Liver (tissue), 9 donors: Measurements from ENCODE around the gene PROCA1. TPM values are rescaled to one million over a fixed set of nuclear protein-coding genes. Genes with fewer than 3 reads are reported as not detected.

Experiments
- DNase-seq: peaks from one replicate; pipeline ENCODE4 v3.0.0-alpha.2; 2017; ENCODE audit warnings: low spot score
- H3K27ac ChIP-seq, 2 donors: one replicate each; pipeline ENCODE4 v1.7.0; 2013; ENCODE audit warnings: inconsistent platforms in 2 of 2, low read length in 2 of 2, control low read depth in 1 of 2, low read depth in 1 of 2, mild to moderate bottlenecking in 1 of 2
- H3K27me3 ChIP-seq, 4 donors: one replicate each; pipeline versions ENCODE4 v1.6.1 to v1.7.0; 2013; ENCODE audit warnings: low read length in 3 of 4, inconsistent platforms in 1 of 4, mild to moderate bottlenecking in 1 of 4, moderate library complexity in 1 of 4; ENCODE audit not compliant: control insufficient read depth in 4 of 4, insufficient read depth in 4 of 4
- H3K36me3 ChIP-seq, 4 donors: one replicate each; pipeline versions ENCODE4 v1.6.1 to v1.7.0; 2013; ENCODE audit warnings: low read length in 3 of 4, mild to moderate bottlenecking in 3 of 4, low read depth in 1 of 4, moderate library complexity in 1 of 4; ENCODE audit not compliant: control insufficient read depth in 4 of 4, insufficient read depth in 3 of 4
- H3K4me1 ChIP-seq, 4 donors: one replicate each; pipeline versions ENCODE4 v1.6.1 to v1.7.0; 2013; ENCODE audit warnings: low read length in 3 of 4, mild to moderate bottlenecking in 3 of 4, moderate library complexity in 1 of 4; ENCODE audit not compliant: control insufficient read depth in 4 of 4, insufficient read depth in 4 of 4
- H3K4me3 ChIP-seq, 3 donors: one replicate each; pipeline versions ENCODE4 v1.6.1 to v1.7.0; 2013; ENCODE audit warnings: low read length in 3 of 3, control low read depth in 1 of 3, low read depth in 1 of 3, mild to moderate bottlenecking in 1 of 3
- H3K9ac ChIP-seq, 2 donors: one replicate each; pipeline ENCODE4 v1.7.0; 2013; ENCODE audit warnings: low read length in 2 of 2, mild to moderate bottlenecking in 2 of 2, moderate library complexity in 2 of 2, control low read depth in 1 of 2, low read depth in 1 of 2
- H3K9me3 ChIP-seq, 4 donors: one replicate each; pipeline versions ENCODE4 v1.6.1 to v1.7.0; 2013; ENCODE audit warnings: low read length in 3 of 4; ENCODE audit not compliant: control insufficient read depth in 4 of 4
- CTCF ChIP-seq: fragments of 150-350 bp; IDR thresholded peaks from 2 replicates; pipeline ENCODE4 v1.5.1; 2017; ENCODE audit warnings: improper control_type of control experiment, low read depth, low read length; ENCODE audit not compliant: missing input control
- EGR1 ChIP-seq, 2 donors: IDR thresholded peaks; 2 replicates each; pipeline ENCODE4 v1.6.1; 2016 to 2018; ENCODE audit warnings: antibody characterized with exemption in 2 of 2, low read depth in 2 of 2
- FOXA1 ChIP-seq: IDR thresholded peaks from 2 replicates; pipeline ENCODE4 v1.6.1; 2016; ENCODE audit warnings: antibody characterized with exemption
- FOXA2 ChIP-seq: IDR thresholded peaks from 2 replicates; pipeline ENCODE4 v1.6.1; 2016; ENCODE audit warnings: antibody characterized with exemption
- GABPA ChIP-seq, 2 donors: IDR thresholded peaks in 1 of 2; conservative IDR thresholded peaks in 1 of 2; 2 replicates each; pipeline ENCODE4 v1.6.1; 2016; ENCODE audit warnings: antibody characterized with exemption in 2 of 2, mild to moderate bottlenecking in 1 of 2, moderate library complexity in 1 of 2
- HNF4A ChIP-seq, 2 donors: conservative IDR thresholded peaks; 2 replicates each; pipeline ENCODE4 v1.6.1; 2016; ENCODE audit warnings: antibody characterized with exemption in 2 of 2, mild to moderate bottlenecking in 2 of 2
- HNF4G ChIP-seq: IDR thresholded peaks from 2 replicates; pipeline ENCODE4 v1.6.1; 2016; ENCODE audit warnings: antibody characterized with exemption
- JUND ChIP-seq, 2 donors: IDR thresholded peaks; 2 replicates each; pipeline ENCODE4 v1.6.1; 2016; ENCODE audit warnings: antibody characterized with exemption in 2 of 2
- NR2F2 ChIP-seq: IDR thresholded peaks from 2 replicates; pipeline ENCODE4 v1.6.1; 2016; ENCODE audit warnings: antibody characterized with exemption
- RAD21 ChIP-seq, 2 donors: IDR thresholded peaks; 2 replicates each; pipeline ENCODE4 v1.6.1; 2016; ENCODE audit warnings: antibody characterized with exemption in 2 of 2, mild to moderate bottlenecking in 2 of 2
- REST ChIP-seq: IDR thresholded peaks from 2 replicates; pipeline ENCODE4 v1.6.1; 2016; ENCODE audit warnings: antibody characterized with exemption, mild to moderate bottlenecking
- RXRA ChIP-seq, 2 donors: IDR thresholded peaks; 2 replicates each; pipeline ENCODE4 v1.6.1; 2017 to 2018; ENCODE audit warnings: antibody characterized with exemption in 2 of 2, mild to moderate bottlenecking in 1 of 2
- SP1 ChIP-seq: IDR thresholded peaks from 2 replicates; pipeline ENCODE4 v1.6.1; 2018; ENCODE audit warnings: antibody characterized with exemption, mild to moderate bottlenecking
- TAF1 ChIP-seq: conservative IDR thresholded peaks from 2 replicates; pipeline ENCODE4 v1.6.1; 2016; ENCODE audit warnings: antibody characterized with exemption, mild to moderate bottlenecking
- YY1 ChIP-seq: IDR thresholded peaks from 2 replicates; pipeline ENCODE4 v1.6.1; 2016; ENCODE audit warnings: antibody characterized with exemption, mild to moderate bottlenecking
- ZBTB33 ChIP-seq: IDR thresholded peaks from 2 replicates; pipeline ENCODE4 v1.6.1; 2016; ENCODE audit warnings: antibody characterized with exemption
- WGBS: extraction: QIAGEN DNeasy Blood & Tissue Kit; methylation state at CpG from one replicate; pipeline ENCODE4 v1.1.7; 2013; 5-methylcytosine and 5-hydroxymethylcytosine counted together
- polyA plus RNA-seq, 2 donors: library from polyadenylated mRNA; stranded (reverse) in 1 of 2; unstranded in 1 of 2; fragments of 200-250 nt in 1 of 2; fragments of >200 nt in 1 of 2; fragmentation: Nextera tagmentation in 1 of 2; extraction: Ambion mirVana in 1 of 2; gene quantifications; one replicate each; pipeline versions ENCODE4 v1.2.1 to v1.2.3, GENCODE V29; 2013 to 2015
- total RNA-seq, 2 donors: library from RNA; depleted of rRNA; stranded (reverse); fragments of >200 nt; gene quantifications; one replicate each; pipeline ENCODE4 v1.2.3, GENCODE V29; 2014
- TF ChIP-seq, protein P1 (sequence below): IDR thresholded peaks from 2 replicates; pipeline ENCODE4 v1.6.1; 2016; ENCODE audit warnings: antibody characterized with exemption
- TF ChIP-seq, protein P2 (sequence below): IDR thresholded peaks from 2 replicates; pipeline ENCODE4 v1.6.1; 2016; ENCODE audit warnings: antibody characterized with exemption
- donor health status: healthy.
- donor health status: healthy.
- donor health status: healthy.
- donor health status: healthy.
- donor health status: healthy.

Gene PROCA1
- total and polyA plus RNA-seq, 4 donors: 0.16 to 0.65 (median 0.35) TPM

DNA sequence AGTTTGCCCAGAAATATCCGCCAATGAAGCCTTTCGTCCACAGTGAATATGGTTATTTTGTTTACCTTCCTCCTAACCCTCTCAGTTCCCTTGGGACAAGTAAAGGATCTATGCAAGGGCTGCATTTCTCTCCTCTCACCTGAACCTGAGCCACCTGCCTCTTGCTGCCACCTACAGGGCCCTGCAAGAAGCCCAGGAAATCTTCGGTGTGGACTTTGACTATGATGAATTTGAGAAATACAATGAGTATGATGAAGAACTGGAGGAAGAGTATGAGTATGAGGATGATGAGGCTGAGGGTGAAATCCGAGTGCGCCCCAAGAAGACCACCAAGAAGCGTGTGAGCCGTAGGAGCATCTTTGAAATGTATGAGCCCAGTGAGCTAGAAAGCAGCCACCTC, 35.7 kb downstream of the PROCA1 start:
- Histone ChIP-seq H3K4me1 (no peaks in the 10 kb centered on the region), H3K27ac (no peak overlapping the region), H3K27me3 (no peaks in the 10 kb centered on the region), H3K9ac (no peak overlapping the region), H3K36me3 (peaks cover 40 to 88% (median 78%) of the 10 kb centered on the region in 4 donors), H3K9me3 (no peaks in the 10 kb centered on the region), H3K4me3 (no peak overlapping the region)
- no peak for DNase-seq
- WGBS: 83% methylated on average over 7 of the region's 7 CpGs
- TF ChIP-seq JUND (IDR thresholded peaks at IDR 0.05) (no peak), RXRA (IDR thresholded peaks at IDR 0.05) (peak in 1 of 2 donors; percentile 19), FOXA2 (no peak), RAD21 (IDR thresholded peaks at IDR 0.05) (peak; percentile 56 to 69), TAF1 (no peak), HNF4G (no peak), YY1 (no peak), CTCF (peak; percentile 34), REST (no peak), FOXA1 (no peak), NR2F2 (no peak), ZBTB33 (no peak), GABPA (IDR thresholded peaks at IDR 0.05 in 1 of 2, conservative IDR thresholded peaks at IDR 0.05 in 1 of 2) (no peak), SP1 (no peak), EGR1 (IDR thresholded peaks at IDR 0.05; ENCODE audit: low read depth in 2 of 2) (no peak), HNF4A (conservative IDR thresholded peaks at IDR 0.05) (peak; percentile 5 to 58)
- TF ChIP-seq, protein P1, sequence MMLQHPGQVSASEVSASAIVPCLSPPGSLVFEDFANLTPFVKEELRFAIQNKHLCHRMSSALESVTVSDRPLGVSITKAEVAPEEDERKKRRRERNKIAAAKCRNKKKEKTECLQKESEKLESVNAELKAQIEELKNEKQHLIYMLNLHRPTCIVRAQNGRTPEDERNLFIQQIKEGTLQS: no peak
- TF ChIP-seq, protein P2, sequence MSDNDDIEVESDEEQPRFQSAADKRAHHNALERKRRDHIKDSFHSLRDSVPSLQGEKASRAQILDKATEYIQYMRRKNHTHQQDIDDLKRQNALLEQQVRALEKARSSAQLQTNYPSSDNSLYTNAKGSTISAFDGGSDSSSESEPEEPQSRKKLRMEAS: no peak
